Endothelial cell of umbilical vein (primary cell): ENCODE data around the gene PCYOX1L. TPM values are rescaled to one million over a fixed set of nuclear protein-coding genes. Genes with fewer than 3 reads are reported as not detected.

Source experiments
- BruUV-seq: library from RNA; stranded (reverse); fragments of 400-500 nt; replicated peaks from 2 replicates; lab custom pipeline; 2021; lab: Mats Ljungman, UMichigan
- CTCF ChIA-PET: fragments of 300-600, 350-600 bp; sonication (Branson Sonifier 250); formaldehyde crosslinking; loops from one replicate; lab custom pipeline; 2021; ENCODE audit warnings: antibody characterized with exemption, inconsistent platforms; lab: Charles Lee
- POLR2A ChIA-PET: fragments of 300-600, 350-600 bp; sonication (Branson Sonifier 250); formaldehyde crosslinking; loops from one replicate; lab custom pipeline; 2021; ENCODE audit warnings: antibody characterized with exemption, inconsistent platforms; lab: Charles Lee
- DNase-seq: peaks from one replicate; pipeline ENCODE4 v3.0.0-alpha.2; 2011; ENCODE audit warnings: low read depth, low spot score
- FAIRE-seq: peaks from 2 replicates; lab custom pipeline; 2011; peaks lifted over from hg19 to GRCh38; lab: Jason Lieb, UNC
- H2AFZ ChIP-seq: 2 replicates; pipeline ENCODE4 v1.6.0; 2012; ENCODE audit warnings: low read depth, low read length, control low read depth, inconsistent platforms
- H3K27ac ChIP-seq: 2 replicates; pipeline ENCODE4 v1.5.1; 2011; ENCODE audit warnings: low read depth, mild to moderate bottlenecking, control low read depth, low read length, moderate library complexity; ENCODE audit not compliant: insufficient read depth
- H3K27me3 ChIP-seq, 2 experiments: 2 replicates each; pipeline versions ENCODE4 v1.6.0 to v1.6.1; 2011; ENCODE audit warnings: low read length in 2 of 2, mixed read lengths in 1 of 2; ENCODE audit not compliant: control insufficient read depth in 2 of 2, insufficient read depth in 2 of 2
- H3K36me3 ChIP-seq, 2 experiments: 2 replicates in 1 of 2; 3 replicates in 1 of 2; pipeline ENCODE4 v1.5.1; 2011; ENCODE audit warnings: low read length in 2 of 2, mild to moderate bottlenecking in 1 of 2, moderate library complexity in 1 of 2; ENCODE audit not compliant: control insufficient read depth in 2 of 2, insufficient read depth in 2 of 2; ENCODE audit errors: extremely low read depth in 1 of 2
- H3K4me1 ChIP-seq: 3 replicates; pipeline ENCODE4 v1.5.1; 2011; ENCODE audit warnings: mild to moderate bottlenecking, low read length; ENCODE audit not compliant: control insufficient read depth, insufficient read depth; ENCODE audit errors: extremely low read depth
- H3K4me2 ChIP-seq: 2 replicates; pipeline ENCODE4 v1.6.1; 2011; ENCODE audit warnings: low read length, control low read depth, mixed read lengths; ENCODE audit not compliant: insufficient read depth
- H3K4me3 ChIP-seq, 3 experiments: fragments of 200-600 bp in 1 of 3; sonication (generic), shearing (Covaris generic) in 1 of 3; replicated peaks in 1 of 3; 2 replicates each; pipeline ENCODE4 v1.5.1; 2011 to 2016; ENCODE audit warnings: control low read depth in 3 of 3, low read length in 3 of 3, mild to moderate bottlenecking in 2 of 3, inconsistent platforms in 1 of 3, low read depth in 1 of 3, moderate library complexity in 1 of 3; ENCODE audit not compliant: insufficient read depth in 1 of 3
- H3K79me2 ChIP-seq: 2 replicates; pipeline ENCODE4 v1.6.0; 2012; ENCODE audit warnings: low read length, inconsistent platforms; ENCODE audit not compliant: control insufficient read depth, insufficient read depth
- H3K9ac ChIP-seq: replicated peaks from 2 replicates; pipeline ENCODE3; 2011; ENCODE audit warnings: low read length, control low read depth; ENCODE audit not compliant: insufficient read depth; ENCODE audit errors: extremely low read depth
- H3K9me1 ChIP-seq: replicated peaks from 3 replicates; pipeline ENCODE4 v1.6.0; 2011; ENCODE audit warnings: mild to moderate bottlenecking, low read length; ENCODE audit not compliant: control insufficient read depth, insufficient read depth; ENCODE audit errors: extremely low read depth
- H3K9me3 ChIP-seq: replicated peaks from 2 replicates; pipeline ENCODE4 v1.5.1; 2012; ENCODE audit warnings: low read length, inconsistent platforms; ENCODE audit not compliant: control insufficient read depth, insufficient read depth
- H4K20me1 ChIP-seq: replicated peaks from 2 replicates; pipeline ENCODE3; 2011; ENCODE audit warnings: mild to moderate bottlenecking, low read length; ENCODE audit not compliant: control insufficient read depth, insufficient read depth; ENCODE audit errors: extremely low read depth
- CTCF ChIP-seq, 2 donors: IDR thresholded peaks; 1 replicate in 1 of 2; 2 replicates in 1 of 2; pipeline ENCODE4 v1.5.1; 2011; ENCODE audit warnings: low read length in 2 of 2, mild to moderate bottlenecking in 2 of 2, moderate library complexity in 2 of 2, control low read depth in 1 of 2, inconsistent platforms in 1 of 2, low read depth in 1 of 2; ENCODE audit not compliant: insufficient read depth in 1 of 2; ENCODE audit errors: extremely low read depth in 1 of 2
- EZH2 ChIP-seq: IDR thresholded peaks from 2 replicates; pipeline ENCODE4 v1.6.1; 2012; ENCODE audit warnings: borderline replicate concordance, low read depth, mild to moderate bottlenecking, moderate library complexity, low read length, inconsistent platforms; ENCODE audit not compliant: severe bottlenecking
- FOS ChIP-seq: IDR thresholded peaks from 2 replicates; pipeline ENCODE4 v1.6.1; 2011; ENCODE audit warnings: mild to moderate bottlenecking, low read length, moderate library complexity, borderline replicate concordance; ENCODE audit not compliant: insufficient read depth
- GATA2 ChIP-seq: IDR thresholded peaks from 2 replicates; pipeline ENCODE4 v1.7.0; 2011; ENCODE audit warnings: low read depth, mild to moderate bottlenecking, moderate library complexity, mixed read lengths, low read length; ENCODE audit not compliant: insufficient read length, insufficient read depth
- JUN ChIP-seq: IDR thresholded peaks from 2 replicates; pipeline ENCODE4 v1.6.1; 2011; ENCODE audit warnings: borderline replicate concordance, low read depth; ENCODE audit not compliant: insufficient read length, insufficient read depth
- MAX ChIP-seq: IDR thresholded peaks from 2 replicates; pipeline ENCODE4 v1.6.1; 2011; ENCODE audit not compliant: insufficient read depth, insufficient read length
- MYC ChIP-seq: IDR thresholded peaks from one replicate; pipeline ENCODE4 v1.6.1; 2011; ENCODE audit warnings: mild to moderate bottlenecking, low read depth, low read length
- POLR2A ChIP-seq: IDR thresholded peaks from 2 replicates; pipeline ENCODE4 v1.6.1; 2012; ENCODE audit warnings: low read depth, mild to moderate bottlenecking, control low read depth, low read length
- POLR2AphosphoS5 ChIP-seq: IDR thresholded peaks from 2 replicates; pipeline ENCODE4 v1.6.1; 2012; ENCODE audit warnings: low read depth, mild to moderate bottlenecking, control low read depth, low read length, moderate library complexity; ENCODE audit not compliant: insufficient read depth
- dilution Hi-C: fragments of 300-500 bp; cut with MboI; formaldehyde crosslinking; loops from one replicate; pipeline ENCODE4 v1.15.0; 2019; ENCODE audit warnings: low sequenced_read_pairs; ENCODE audit not compliant: extremely low pct_ligation_motif_present
- intact Hi-C: fragments of 100-400 bp; cut with micrococcal nuclease; formaldehyde crosslinking; loops from one replicate; pipeline ENCODE4 v1.10.0; 2022
- polyA plus RNA-seq, 4 experiments: library from polyadenylated mRNA; depleted of rRNA in 3 of 4; stranded (reverse) in 3 of 4; unstranded in 1 of 4; fragments of >200 nt; gene quantifications; 2 replicates each; pipeline versions ENCODE4 v1.2.1 to v1.2.3, GENCODE V29; 2011 to 2012; ENCODE audit warnings: missing spikeins in 1 of 4
- total RNA-seq: library from RNA; stranded (reverse); gene quantifications from 2 replicates; pipeline ENCODE4 v1.2.3, GENCODE V29; 2021

Gene PCYOX1L
- total and polyA plus RNA-seq, 2 donors (not counting 3 experiments of a cell fraction or from before 2014, with no cell fraction given) = 23.3 to 28.1 TPM

- Histone ChIP-seq H3K79me2 (no peaks in the 10 kb centered on the region), H3K9ac (no peak overlapping the region), H3K9me3 (no peaks in the 10 kb centered on the region), H3K4me3 (no peak overlapping the region), H3K4me2 (no peak overlapping the region), H3K36me3 (no peaks in the 10 kb centered on the region), H3K27me3 (no peaks in the 10 kb centered on the region), H2AFZ (no peak overlapping the region), H4K20me1 (no peaks in the 10 kb centered on the region), H3K4me1 (no peaks in the 10 kb centered on the region), H3K27ac (no peak overlapping the region), H3K9me1 (no peaks in the 10 kb centered on the region)
- POLR2A ChIA-PET = no interaction called here
- DNase-seq (no peak), FAIRE-seq (no peak)
- no TSS peak for BruUV-seq
- dilution Hi-C loops (no loop called here), intact Hi-C loops (no loop called here)
- CTCF ChIA-PET = interaction anchor here (0.9 to 2.7 kb wide), 4 partner anchors 11 to 32 kb away, joined by 3 to 6 read pairs (median 4); no protein-coding TSS in a partner anchor
- no peak for TF ChIP-seq CTCF (IDR thresholded peaks at IDR 0.05; ENCODE audit: extremely low read depth in 1 of 2, insufficient read depth in 1 of 2, low read depth in 1 of 2, low read length in 2 of 2)
- TF ChIP-seq POLR2A = no peak
- TF ChIP-seq POLR2AphosphoS5 = no peak
- TF ChIP-seq MAX = no peak
- TF ChIP-seq FOS = no peak
- no peak for TF ChIP-seq MYC
- no peak for TF ChIP-seq GATA2
- no peak for TF ChIP-seq EZH2
- no peak for TF ChIP-seq JUN
Measured at GRCh38 chr5:149399775-149400174, 41.9 kb downstream of the PCYOX1L start.
